Bronchial epithelial cell (primary cell): ENCODE data around the gene CIAO2B. TPM values are rescaled to one million over a fixed set of nuclear protein-coding genes. Genes with fewer than 3 reads are reported as not detected.

Experiments used
- DNase-seq: peaks from one replicate; pipeline ENCODE4 v3.0.0-alpha.2; 2010; ENCODE audit warnings: low read depth
- FAIRE-seq: peaks from 2 replicates; lab custom pipeline; 2011; peaks lifted over from hg19 to GRCh38; lab: Jason Lieb, UNC
- H3K27me3 ChIP-seq: 2 replicates; pipeline ENCODE4 v1.5.1; 2011; ENCODE audit warnings: low read length; ENCODE audit not compliant: control insufficient read depth, insufficient read depth
- H3K36me3 ChIP-seq: 2 replicates; pipeline ENCODE4 v1.5.1; 2011; ENCODE audit warnings: low read length; ENCODE audit not compliant: control insufficient read depth, insufficient read depth
- H3K4me3 ChIP-seq: 2 replicates; pipeline ENCODE4 v1.5.1; 2011; ENCODE audit warnings: mild to moderate bottlenecking, low read depth, low read length, control low read depth
- CTCF ChIP-seq: IDR thresholded peaks from 2 replicates; pipeline ENCODE4 v1.5.1; 2011; ENCODE audit warnings: mild to moderate bottlenecking, moderate library complexity, low read length, control low read depth, inconsistent platforms; ENCODE audit not compliant: insufficient read depth, severe bottlenecking
- total RNA-seq: library from RNA; depleted of rRNA; stranded (reverse); fragments of >200 nt; gene quantifications from 2 replicates; pipeline ENCODE4 v1.2.1, GENCODE V29; 2014

Gene CIAO2B
- total RNA-seq, 1 donor from 2014 or later, result 227 TPM

GRCh38 chr16:66904846-66905632 lies 29.2 kb downstream of the CIAO2B start:
- TF ChIP-seq CTCF, result no peak
- FAIRE-seq (no peak), DNase-seq (peak; percentile 57)
- H3K36me3 ChIP-seq, result no peaks in the 10 kb centered on the region
- no peak overlapping the region for H3K4me3 ChIP-seq
- no peaks in the 10 kb centered on the region for H3K27me3 ChIP-seq

- TF ChIP-seq CTCF, result no peak
Observed at GRCh38 chr16:66904428-66904845, 29.8 kb downstream of the CIAO2B start.

GRCh38 chr16:66903544-66904427 lies 30.4 kb downstream of the CIAO2B start:
- H3K4me3 ChIP-seq, result no peak overlapping the region
- TF ChIP-seq CTCF, result no peak
- H3K36me3 ChIP-seq, result no peaks in the 10 kb centered on the region
- DNase-seq (no peak), FAIRE-seq (no peak)
- H3K27me3 ChIP-seq, result no peaks in the 10 kb centered on the region

More at GRCh38 chr16:66904428-66904845, 29.8 kb downstream of the CIAO2B start:
- DNase-seq (no peak), FAIRE-seq (no peak)
- no peaks in the 10 kb centered on the region for H3K36me3 ChIP-seq
- H3K4me3 ChIP-seq, result no peak overlapping the region
- no peaks in the 10 kb centered on the region for H3K27me3 ChIP-seq

- H3K4me3 ChIP-seq, result no peak overlapping the region
- TF ChIP-seq CTCF, result peak; percentile 10
Observed at GRCh38 chr16:66902648-66903543, 31.3 kb downstream of the CIAO2B start.

GRCh38 chr16:66901626-66902025 lies 32.6 kb downstream of the CIAO2B start:
- FAIRE-seq (no peak), DNase-seq (no peak)
- H3K27me3 ChIP-seq, result no peaks in the 10 kb centered on the region
- H3K4me3 ChIP-seq, result no peak overlapping the region
- H3K36me3 ChIP-seq, result no peaks in the 10 kb centered on the region
- TF ChIP-seq CTCF, result no peak

More at GRCh38 chr16:66902648-66903543, 31.3 kb downstream of the CIAO2B start:
- no peak for FAIRE-seq
- Histone ChIP-seq H3K27me3 (no peaks in the 10 kb centered on the region), H3K36me3 (no peaks in the 10 kb centered on the region)
- DNase-seq, result no peak
